KOPT-K1 (cell line): Measurements from ENCODE around the gene EAPP.
"Not testable (repeated sequence)": the region's sequence is repeated elsewhere in the genome, so short reads cannot be mapped to it uniquely, and the experiment has no call there.

Experiments
- H3K27ac ChIP-seq: fragments of 200-600 bp; sonication (generic); 2 replicates; pipeline ENCODE4 v1.5.1; 2016; ENCODE audit warnings: antibody characterized with exemption, mild to moderate bottlenecking, low read depth, low read length; ENCODE audit not compliant: poor library complexity, severe bottlenecking
- H3K36me3 ChIP-seq: fragments of 200-600 bp; sonication (generic); 2 replicates; pipeline ENCODE4 v1.5.1; 2017; ENCODE audit warnings: antibody characterized with exemption, mild to moderate bottlenecking, low read length, moderate library complexity; ENCODE audit not compliant: insufficient read depth
- H3K9me3 ChIP-seq: fragments of 200-600 bp; sonication (generic); 2 replicates; pipeline ENCODE4 v1.5.1; 2017; ENCODE audit warnings: antibody characterized with exemption, low read length, mild to moderate bottlenecking; ENCODE audit not compliant: insufficient read depth, poor library complexity, severe bottlenecking

EAPP gene

GRCh38 chr14:34476036-34476435, 63.5 kb downstream of the EAPP start:
- not testable (repeated sequence) for H3K9me3 ChIP-seq, H3K36me3 ChIP-seq, H3K27ac ChIP-seq

GRCh38 chr14:34475163-34475562, 64.3 kb downstream of the EAPP start:
- H3K27ac ChIP-seq, result no peak overlapping the region
- H3K36me3 ChIP-seq, result no peaks in the 10 kb centered on the region
- H3K9me3 ChIP-seq, result no peaks in the 10 kb centered on the region

GRCh38 chr14:34474187-34474679, 65.3 kb downstream of the EAPP start:
- Histone ChIP-seq H3K9me3 (no peaks in the 10 kb centered on the region), H3K36me3 (no peaks in the 10 kb centered on the region), H3K27ac (no peak overlapping the region)

GRCh38 chr14:34472706-34473279, 66.7 kb downstream of the EAPP start:
- H3K27ac ChIP-seq, result no peak overlapping the region
- H3K36me3 ChIP-seq, result no peaks in the 10 kb centered on the region
- no peaks in the 10 kb centered on the region for H3K9me3 ChIP-seq

- no peaks in the 10 kb centered on the region for H3K9me3 ChIP-seq
- H3K36me3 ChIP-seq, result no peaks in the 10 kb centered on the region
- no peak overlapping the region for H3K27ac ChIP-seq
Observed at GRCh38 chr14:34470319-34470718, 69.2 kb downstream of the EAPP start.

- Histone ChIP-seq H3K36me3 (no peaks in the 10 kb centered on the region), H3K27ac (no peak overlapping the region), H3K9me3 (no peaks in the 10 kb centered on the region)
Observed at GRCh38 chr14:34466691-34467090, 72.8 kb downstream of the EAPP start.
